Measurements from ENCODE around the gene GAS1.

GRCh38 chr9:86908261-86908660 is 39.0 kb downstream of the GAS1 start:
- no peak for TF ChIP-seq POLR2A (IDR thresholded peaks at IDR 0.05; ENCODE audit: borderline replicate concordance, extremely low read depth, insufficient read depth, insufficient read length)
- TF ChIP-seq REST (IDR thresholded peaks at IDR 0.05; ENCODE audit: low read depth) = no peak
- no peak for TF ChIP-seq EZH2 (IDR thresholded peaks at IDR 0.05)
- TF ChIP-seq, protein P1, sequence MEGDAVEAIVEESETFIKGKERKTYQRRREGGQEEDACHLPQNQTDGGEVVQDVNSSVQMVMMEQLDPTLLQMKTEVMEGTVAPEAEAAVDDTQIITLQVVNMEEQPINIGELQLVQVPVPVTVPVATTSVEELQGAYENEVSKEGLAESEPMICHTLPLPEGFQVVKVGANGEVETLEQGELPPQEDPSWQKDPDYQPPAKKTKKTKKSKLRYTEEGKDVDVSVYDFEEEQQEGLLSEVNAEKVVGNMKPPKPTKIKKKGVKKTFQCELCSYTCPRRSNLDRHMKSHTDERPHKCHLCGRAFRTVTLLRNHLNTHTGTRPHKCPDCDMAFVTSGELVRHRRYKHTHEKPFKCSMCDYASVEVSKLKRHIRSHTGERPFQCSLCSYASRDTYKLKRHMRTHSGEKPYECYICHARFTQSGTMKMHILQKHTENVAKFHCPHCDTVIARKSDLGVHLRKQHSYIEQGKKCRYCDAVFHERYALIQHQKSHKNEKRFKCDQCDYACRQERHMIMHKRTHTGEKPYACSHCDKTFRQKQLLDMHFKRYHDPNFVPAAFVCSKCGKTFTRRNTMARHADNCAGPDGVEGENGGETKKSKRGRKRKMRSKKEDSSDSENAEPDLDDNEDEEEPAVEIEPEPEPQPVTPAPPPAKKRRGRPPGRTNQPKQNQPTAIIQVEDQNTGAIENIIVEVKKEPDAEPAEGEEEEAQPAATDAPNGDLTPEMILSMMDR (IDR thresholded peaks at IDR 0.05 in 2 of 3, conservative IDR thresholded peaks at IDR 0.05 in 1 of 3; ENCODE audit: borderline replicate concordance in 1 of 3, insufficient read depth in 1 of 3, low read depth in 2 of 3, low read length in 2 of 3) = no peak
- no peak for TF ChIP-seq POLR2AphosphoS5 (IDR thresholded peaks at IDR 0.05; ENCODE audit: low read depth, low read length)
- no peak for TF ChIP-seq ZFX (IDR thresholded peaks at IDR 0.05)
- no peak for TF ChIP-seq JUND (IDR thresholded peaks at IDR 0.05)
- TF ChIP-seq SRF (IDR thresholded peaks at IDR 0.05; ENCODE audit: low read depth) = no peak
- no peak for TF ChIP-seq EGR1 (IDR thresholded peaks at IDR 0.05; ENCODE audit: low read depth)
- TF ChIP-seq, protein P2, sequence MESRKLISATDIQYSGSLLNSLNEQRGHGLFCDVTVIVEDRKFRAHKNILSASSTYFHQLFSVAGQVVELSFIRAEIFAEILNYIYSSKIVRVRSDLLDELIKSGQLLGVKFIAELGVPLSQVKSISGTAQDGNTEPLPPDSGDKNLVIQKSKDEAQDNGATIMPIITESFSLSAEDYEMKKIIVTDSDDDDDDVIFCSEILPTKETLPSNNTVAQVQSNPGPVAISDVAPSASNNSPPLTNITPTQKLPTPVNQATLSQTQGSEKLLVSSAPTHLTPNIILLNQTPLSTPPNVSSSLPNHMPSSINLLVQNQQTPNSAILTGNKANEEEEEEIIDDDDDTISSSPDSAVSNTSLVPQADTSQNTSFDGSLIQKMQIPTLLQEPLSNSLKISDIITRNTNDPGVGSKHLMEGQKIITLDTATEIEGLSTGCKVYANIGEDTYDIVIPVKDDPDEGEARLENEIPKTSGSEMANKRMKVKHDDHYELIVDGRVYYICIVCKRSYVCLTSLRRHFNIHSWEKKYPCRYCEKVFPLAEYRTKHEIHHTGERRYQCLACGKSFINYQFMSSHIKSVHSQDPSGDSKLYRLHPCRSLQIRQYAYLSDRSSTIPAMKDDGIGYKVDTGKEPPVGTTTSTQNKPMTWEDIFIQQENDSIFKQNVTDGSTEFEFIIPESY (IDR thresholded peaks at IDR 0.05; ENCODE audit: extremely low read depth, insufficient replicate concordance, low read length) = no peak

All from HCT116 (cell line).